GM23338 (cell line): Measurements from ENCODE around the gene GRIA3.

ENCODE experiments used
- CREB1 ChIP-seq: fragments of 250-450 bp; sonication (Bioruptor Pico); IDR thresholded peaks from 2 replicates; pipeline ENCODE4 v1.5.0; 2020; ENCODE audit warnings: low read depth, mild to moderate bottlenecking, moderate library complexity
- CTCF ChIP-seq, 2 experiments: fragments of 200-600 bp in 1 of 2; sonication (generic) in 1 of 2; conservative IDR thresholded peaks; 2 replicates each; pipeline versions ENCODE4 v1.5.1 to v1.6.1; 2016 to 2017; ENCODE audit warnings: antibody characterized with exemption in 2 of 2, low read depth in 2 of 2, mild to moderate bottlenecking in 2 of 2, moderate library complexity in 1 of 2
- EZH2 ChIP-seq: fragments of 200-600 bp; sonication (generic); IDR thresholded peaks from one replicate; pipeline ENCODE4 v1.8.0; 2017; ENCODE audit warnings: antibody characterized with exemption, mild to moderate bottlenecking, low read depth; ENCODE audit not compliant: unreplicated experiment
- EZH2phosphoT487 ChIP-seq: fragments of 200-600 bp; sonication (generic); IDR thresholded peaks from one replicate; pipeline ENCODE4 v1.8.1; 2018; ENCODE audit warnings: antibody characterized with exemption; ENCODE audit not compliant: unreplicated experiment
- JUNB ChIP-seq: IDR thresholded peaks from one replicate; pipeline ENCODE4 v1.6.1; 2016; ENCODE audit warnings: antibody characterized with exemption; ENCODE audit not compliant: unreplicated experiment
- NANOG ChIP-seq: IDR thresholded peaks from 2 replicates; pipeline ENCODE4 v1.6.1; 2016; ENCODE audit warnings: antibody characterized with exemption, borderline replicate concordance
- POLR2AphosphoS5 ChIP-seq: IDR thresholded peaks from 2 replicates; pipeline ENCODE4 v1.6.1; 2016; ENCODE audit warnings: antibody characterized with exemption, low read depth
- STAT1 ChIP-seq: IDR thresholded peaks from one replicate; pipeline ENCODE4 v1.6.1; 2016; ENCODE audit warnings: antibody characterized with exemption; ENCODE audit not compliant: unreplicated experiment
- ZNF331 ChIP-seq: fragments of 250-450 bp; sonication (Bioruptor Pico); IDR thresholded peaks from 2 replicates; pipeline ENCODE4 v1.5.0; 2020; ENCODE audit warnings: low read depth, mild to moderate bottlenecking, moderate library complexity
- TF ChIP-seq, protein P1 (sequence below): IDR thresholded peaks from one replicate; pipeline ENCODE4 v1.6.1; 2018; ENCODE audit warnings: antibody characterized with exemption; ENCODE audit not compliant: unreplicated experiment
- TF ChIP-seq, protein P2 (sequence below): fragments of 250-450 bp; sonication (Bioruptor Pico); IDR thresholded peaks from 2 replicates; pipeline ENCODE4 v1.5.0; 2020; ENCODE audit warnings: mild to moderate bottlenecking, moderate library complexity

DNA sequence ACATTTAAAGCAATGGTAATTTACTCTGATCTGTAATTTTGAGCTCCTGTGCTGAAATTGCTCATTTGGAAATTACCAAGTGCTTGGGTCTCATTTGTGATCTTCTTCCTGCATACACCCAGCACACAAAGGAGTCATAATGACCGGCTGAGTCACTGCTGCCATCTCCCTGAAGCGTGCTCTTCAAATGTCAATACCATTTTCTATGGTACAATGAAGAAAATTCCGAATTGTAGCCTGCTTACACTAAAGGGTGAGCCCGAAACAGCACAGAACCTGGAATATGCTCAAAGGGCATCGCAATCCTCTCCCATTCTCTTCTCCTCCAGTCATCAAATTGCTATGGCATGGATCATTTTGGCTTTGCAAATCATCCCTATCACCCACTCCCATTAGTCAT is 140.5 kb downstream of the GRIA3 start:
- TF ChIP-seq POLR2AphosphoS5 = no peak
- TF ChIP-seq CTCF (conservative IDR thresholded peaks at IDR 0.05; ENCODE audit: low read depth in 2 of 2) = no peak
- TF ChIP-seq EZH2 = no peak
- TF ChIP-seq, protein P1, sequence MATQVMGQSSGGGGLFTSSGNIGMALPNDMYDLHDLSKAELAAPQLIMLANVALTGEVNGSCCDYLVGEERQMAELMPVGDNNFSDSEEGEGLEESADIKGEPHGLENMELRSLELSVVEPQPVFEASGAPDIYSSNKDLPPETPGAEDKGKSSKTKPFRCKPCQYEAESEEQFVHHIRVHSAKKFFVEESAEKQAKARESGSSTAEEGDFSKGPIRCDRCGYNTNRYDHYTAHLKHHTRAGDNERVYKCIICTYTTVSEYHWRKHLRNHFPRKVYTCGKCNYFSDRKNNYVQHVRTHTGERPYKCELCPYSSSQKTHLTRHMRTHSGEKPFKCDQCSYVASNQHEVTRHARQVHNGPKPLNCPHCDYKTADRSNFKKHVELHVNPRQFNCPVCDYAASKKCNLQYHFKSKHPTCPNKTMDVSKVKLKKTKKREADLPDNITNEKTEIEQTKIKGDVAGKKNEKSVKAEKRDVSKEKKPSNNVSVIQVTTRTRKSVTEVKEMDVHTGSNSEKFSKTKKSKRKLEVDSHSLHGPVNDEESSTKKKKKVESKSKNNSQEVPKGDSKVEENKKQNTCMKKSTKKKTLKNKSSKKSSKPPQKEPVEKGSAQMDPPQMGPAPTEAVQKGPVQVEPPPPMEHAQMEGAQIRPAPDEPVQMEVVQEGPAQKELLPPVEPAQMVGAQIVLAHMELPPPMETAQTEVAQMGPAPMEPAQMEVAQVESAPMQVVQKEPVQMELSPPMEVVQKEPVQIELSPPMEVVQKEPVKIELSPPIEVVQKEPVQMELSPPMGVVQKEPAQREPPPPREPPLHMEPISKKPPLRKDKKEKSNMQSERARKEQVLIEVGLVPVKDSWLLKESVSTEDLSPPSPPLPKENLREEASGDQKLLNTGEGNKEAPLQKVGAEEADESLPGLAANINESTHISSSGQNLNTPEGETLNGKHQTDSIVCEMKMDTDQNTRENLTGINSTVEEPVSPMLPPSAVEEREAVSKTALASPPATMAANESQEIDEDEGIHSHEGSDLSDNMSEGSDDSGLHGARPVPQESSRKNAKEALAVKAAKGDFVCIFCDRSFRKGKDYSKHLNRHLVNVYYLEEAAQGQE = no peak
- TF ChIP-seq CREB1 = no peak
- TF ChIP-seq STAT1 = no peak
- no peak for TF ChIP-seq EZH2phosphoT487
- TF ChIP-seq, protein P2, sequence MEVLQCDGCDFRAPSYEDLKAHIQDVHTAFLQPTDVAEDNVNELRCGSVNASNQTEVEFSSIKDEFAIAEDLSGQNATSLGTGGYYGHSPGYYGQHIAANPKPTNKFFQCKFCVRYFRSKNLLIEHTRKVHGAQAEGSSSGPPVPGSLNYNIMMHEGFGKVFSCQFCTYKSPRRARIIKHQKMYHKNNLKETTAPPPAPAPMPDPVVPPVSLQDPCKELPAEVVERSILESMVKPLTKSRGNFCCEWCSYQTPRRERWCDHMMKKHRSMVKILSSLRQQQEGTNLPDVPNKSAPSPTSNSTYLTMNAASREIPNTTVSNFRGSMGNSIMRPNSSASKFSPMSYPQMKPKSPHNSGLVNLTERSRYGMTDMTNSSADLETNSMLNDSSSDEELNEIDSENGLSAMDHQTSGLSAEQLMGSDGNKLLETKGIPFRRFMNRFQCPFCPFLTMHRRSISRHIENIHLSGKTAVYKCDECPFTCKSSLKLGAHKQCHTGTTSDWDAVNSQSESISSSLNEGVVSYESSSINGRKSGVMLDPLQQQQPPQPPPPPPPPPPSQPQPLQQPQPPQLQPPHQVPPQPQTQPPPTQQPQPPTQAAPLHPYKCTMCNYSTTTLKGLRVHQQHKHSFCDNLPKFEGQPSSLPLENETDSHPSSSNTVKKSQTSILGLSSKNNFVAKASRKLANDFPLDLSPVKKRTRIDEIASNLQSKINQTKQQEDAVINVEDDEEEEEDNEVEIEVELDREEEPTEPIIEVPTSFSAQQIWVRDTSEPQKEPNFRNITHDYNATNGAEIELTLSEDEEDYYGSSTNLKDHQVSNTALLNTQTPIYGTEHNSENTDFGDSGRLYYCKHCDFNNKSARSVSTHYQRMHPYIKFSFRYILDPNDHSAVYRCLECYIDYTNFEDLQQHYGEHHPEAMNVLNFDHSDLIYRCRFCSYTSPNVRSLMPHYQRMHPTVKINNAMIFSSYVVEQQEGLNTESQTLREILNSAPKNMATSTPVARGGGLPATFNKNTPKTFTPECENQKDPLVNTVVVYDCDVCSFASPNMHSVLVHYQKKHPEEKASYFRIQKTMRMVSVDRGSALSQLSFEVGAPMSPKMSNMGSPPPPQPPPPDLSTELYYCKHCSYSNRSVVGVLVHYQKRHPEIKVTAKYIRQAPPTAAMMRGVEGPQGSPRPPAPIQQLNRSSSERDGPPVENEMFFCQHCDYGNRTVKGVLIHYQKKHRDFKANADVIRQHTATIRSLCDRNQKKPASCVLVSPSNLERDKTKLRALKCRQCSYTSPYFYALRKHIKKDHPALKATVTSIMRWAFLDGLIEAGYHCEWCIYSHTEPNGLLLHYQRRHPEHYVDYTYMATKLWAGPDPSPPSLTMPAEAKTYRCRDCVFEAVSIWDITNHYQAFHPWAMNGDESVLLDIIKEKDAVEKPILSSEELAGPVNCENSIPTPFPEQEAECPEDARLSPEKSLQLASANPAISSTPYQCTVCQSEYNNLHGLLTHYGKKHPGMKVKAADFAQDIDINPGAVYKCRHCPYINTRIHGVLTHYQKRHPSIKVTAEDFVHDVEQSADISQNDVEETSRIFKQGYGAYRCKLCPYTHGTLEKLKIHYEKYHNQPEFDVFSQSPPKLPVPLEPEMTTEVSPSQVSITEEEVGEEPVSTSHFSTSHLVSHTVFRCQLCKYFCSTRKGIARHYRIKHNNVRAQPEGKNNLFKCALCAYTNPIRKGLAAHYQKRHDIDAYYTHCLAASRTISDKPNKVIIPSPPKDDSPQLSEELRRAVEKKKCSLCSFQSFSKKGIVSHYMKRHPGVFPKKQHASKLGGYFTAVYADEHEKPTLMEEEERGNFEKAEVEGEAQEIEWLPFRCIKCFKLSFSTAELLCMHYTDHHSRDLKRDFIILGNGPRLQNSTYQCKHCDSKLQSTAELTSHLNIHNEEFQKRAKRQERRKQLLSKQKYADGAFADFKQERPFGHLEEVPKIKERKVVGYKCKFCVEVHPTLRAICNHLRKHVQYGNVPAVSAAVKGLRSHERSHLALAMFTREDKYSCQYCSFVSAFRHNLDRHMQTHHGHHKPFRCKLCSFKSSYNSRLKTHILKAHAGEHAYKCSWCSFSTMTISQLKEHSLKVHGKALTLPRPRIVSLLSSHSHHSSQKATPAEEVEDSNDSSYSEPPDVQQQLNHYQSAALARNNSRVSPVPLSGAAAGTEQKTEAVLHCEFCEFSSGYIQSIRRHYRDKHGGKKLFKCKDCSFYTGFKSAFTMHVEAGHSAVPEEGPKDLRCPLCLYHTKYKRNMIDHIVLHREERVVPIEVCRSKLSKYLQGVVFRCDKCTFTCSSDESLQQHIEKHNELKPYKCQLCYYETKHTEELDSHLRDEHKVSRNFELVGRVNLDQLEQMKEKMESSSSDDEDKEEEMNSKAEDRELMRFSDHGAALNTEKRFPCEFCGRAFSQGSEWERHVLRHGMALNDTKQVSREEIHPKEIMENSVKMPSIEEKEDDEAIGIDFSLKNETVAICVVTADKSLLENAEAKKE (CRISPR knock-in tag) = no peak
- no peak for TF ChIP-seq JUNB
- TF ChIP-seq NANOG = no peak
- no peak for TF ChIP-seq ZNF331 (CRISPR knock-in tag)
